ENCODE measurements around the gene SIPA1. TPM values are rescaled to one million over a fixed set of nuclear protein-coding genes. Genes with fewer than 3 reads are reported as not detected.

Gene SIPA1
- total RNA-seq, 1 experiment from 2014 or later, result 65.4 TPM

GRCh38 chr11:65662247-65662798 is 24.4 kb downstream of the SIPA1 start (continued):
- TF ChIP-seq, protein P1, sequence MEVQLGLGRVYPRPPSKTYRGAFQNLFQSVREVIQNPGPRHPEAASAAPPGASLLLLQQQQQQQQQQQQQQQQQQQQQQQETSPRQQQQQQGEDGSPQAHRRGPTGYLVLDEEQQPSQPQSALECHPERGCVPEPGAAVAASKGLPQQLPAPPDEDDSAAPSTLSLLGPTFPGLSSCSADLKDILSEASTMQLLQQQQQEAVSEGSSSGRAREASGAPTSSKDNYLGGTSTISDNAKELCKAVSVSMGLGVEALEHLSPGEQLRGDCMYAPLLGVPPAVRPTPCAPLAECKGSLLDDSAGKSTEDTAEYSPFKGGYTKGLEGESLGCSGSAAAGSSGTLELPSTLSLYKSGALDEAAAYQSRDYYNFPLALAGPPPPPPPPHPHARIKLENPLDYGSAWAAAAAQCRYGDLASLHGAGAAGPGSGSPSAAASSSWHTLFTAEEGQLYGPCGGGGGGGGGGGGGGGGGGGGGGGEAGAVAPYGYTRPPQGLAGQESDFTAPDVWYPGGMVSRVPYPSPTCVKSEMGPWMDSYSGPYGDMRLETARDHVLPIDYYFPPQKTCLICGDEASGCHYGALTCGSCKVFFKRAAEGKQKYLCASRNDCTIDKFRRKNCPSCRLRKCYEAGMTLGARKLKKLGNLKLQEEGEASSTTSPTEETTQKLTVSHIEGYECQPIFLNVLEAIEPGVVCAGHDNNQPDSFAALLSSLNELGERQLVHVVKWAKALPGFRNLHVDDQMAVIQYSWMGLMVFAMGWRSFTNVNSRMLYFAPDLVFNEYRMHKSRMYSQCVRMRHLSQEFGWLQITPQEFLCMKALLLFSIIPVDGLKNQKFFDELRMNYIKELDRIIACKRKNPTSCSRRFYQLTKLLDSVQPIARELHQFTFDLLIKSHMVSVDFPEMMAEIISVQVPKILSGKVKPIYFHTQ (CRISPR knock-in tag; IDR thresholded peaks at IDR 0.05), result no peak
- no peak for TF ChIP-seq JUN (CRISPR knock-in tag; IDR thresholded peaks at IDR 0.05)
- TF ChIP-seq ELF4 (CRISPR knock-in tag; IDR thresholded peaks at IDR 0.05; ENCODE audit: low read depth), result no peak
- no peak for TF ChIP-seq NFATC4 (CRISPR knock-in tag; IDR thresholded peaks at IDR 0.05)
- TF ChIP-seq NFYB (CRISPR knock-in tag; conservative IDR thresholded peaks at IDR 0.05; ENCODE audit: low read depth), result 0 out of 2 replicates have a peak, but pooled peaks have one; percentile 12

DNA sequence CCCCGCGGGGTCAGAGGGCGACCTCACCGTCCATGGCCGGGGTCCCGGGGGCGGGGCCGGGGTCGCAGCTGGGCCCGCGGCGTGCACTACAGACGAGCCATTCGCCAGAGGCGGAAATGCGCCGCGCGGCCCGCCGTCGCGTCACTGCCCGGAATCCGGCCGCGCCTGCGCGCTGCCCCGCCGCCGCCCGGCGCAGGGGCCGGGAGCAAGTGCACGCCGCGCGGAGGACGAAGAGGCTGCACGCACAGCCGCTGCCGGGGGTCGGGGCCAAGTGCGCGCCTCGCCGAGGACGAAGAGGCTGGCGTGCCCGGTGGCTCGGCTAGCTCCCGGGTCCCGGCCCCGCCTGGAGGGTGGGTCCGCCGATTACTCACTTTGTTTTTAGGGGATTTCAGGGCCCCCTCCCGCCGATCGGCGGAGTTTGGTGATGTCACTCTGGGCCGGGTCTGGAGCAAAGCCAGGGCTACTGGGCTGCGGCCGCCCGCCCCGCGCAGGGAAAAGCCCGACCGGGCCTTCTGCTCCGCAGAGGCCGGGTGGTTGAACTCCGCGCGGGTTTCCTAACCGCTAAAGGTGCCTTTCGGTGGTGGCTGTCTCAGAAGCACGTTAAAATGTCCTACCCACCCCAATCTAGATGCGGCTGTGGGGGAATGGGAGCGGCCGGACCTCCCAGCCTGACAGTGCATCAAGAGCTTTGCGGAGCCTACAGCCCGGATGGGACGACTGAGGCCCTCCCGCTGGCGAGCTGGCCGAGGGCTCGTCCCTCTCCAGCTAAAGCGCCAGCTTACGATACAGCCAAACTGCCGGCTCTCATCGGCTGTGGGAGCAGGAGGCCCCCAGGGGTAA is 25.1 kb downstream of the SIPA1 start, which contains the start of gene RELA:
TSS of gene RELA (minus strand) at position 118 of the 840 bp plus-strand sequence. CDS start at position 34, 84 bp downstream.
- POLR2A ChIA-PET, result interaction anchor here (0.6 to 1.9 kb wide), 9 partner anchors 10 to 868 kb away, joined by 3 to 16 read pairs (median 5); partner anchors contain the start of genes MUS81, PCNX3, RNASEH2C and SIPA1
- TF ChIP-seq TEAD1 (CRISPR knock-in tag; IDR thresholded peaks at IDR 0.05), result peak; percentile 70
- 0 out of 2 replicates have a peak, but pooled peaks have one; percentile 40 for TF ChIP-seq CBFB (CRISPR knock-in tag; IDR thresholded peaks at IDR 0.05; ENCODE audit: low read depth)
- peak; percentile 51; the same call in 1 of the 2 replicates for TF ChIP-seq TP53 (CRISPR knock-in tag; IDR thresholded peaks at IDR 0.05)
- peak; percentile 37; the same call in 1 of the 2 replicates for TF ChIP-seq HMGXB4 (CRISPR knock-in tag; IDR thresholded peaks at IDR 0.05)
- TF ChIP-seq, protein P2, sequence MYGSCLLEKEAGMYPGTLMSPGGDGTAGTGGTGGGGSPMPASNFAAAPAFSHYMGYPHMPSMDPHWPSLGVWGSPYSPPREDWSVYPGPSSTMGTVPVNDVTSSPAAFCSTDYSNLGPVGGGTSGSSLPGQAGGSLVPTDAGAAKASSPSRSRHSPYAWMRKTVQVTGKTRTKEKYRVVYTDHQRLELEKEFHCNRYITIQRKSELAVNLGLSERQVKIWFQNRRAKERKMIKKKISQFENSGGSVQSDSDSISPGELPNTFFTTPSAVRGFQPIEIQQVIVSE (CRISPR knock-in tag; IDR thresholded peaks at IDR 0.05; ENCODE audit: borderline replicate concordance), result no peak
- TF ChIP-seq, protein P3, sequence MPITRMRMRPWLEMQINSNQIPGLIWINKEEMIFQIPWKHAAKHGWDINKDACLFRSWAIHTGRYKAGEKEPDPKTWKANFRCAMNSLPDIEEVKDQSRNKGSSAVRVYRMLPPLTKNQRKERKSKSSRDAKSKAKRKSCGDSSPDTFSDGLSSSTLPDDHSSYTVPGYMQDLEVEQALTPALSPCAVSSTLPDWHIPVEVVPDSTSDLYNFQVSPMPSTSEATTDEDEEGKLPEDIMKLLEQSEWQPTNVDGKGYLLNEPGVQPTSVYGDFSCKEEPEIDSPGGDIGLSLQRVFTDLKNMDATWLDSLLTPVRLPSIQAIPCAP (CRISPR knock-in tag; IDR thresholded peaks at IDR 0.05), result no peak
- peak; percentile 64 for TF ChIP-seq SP1 (CRISPR knock-in tag; conservative IDR thresholded peaks at IDR 0.05)
- TF ChIP-seq, protein P4, sequence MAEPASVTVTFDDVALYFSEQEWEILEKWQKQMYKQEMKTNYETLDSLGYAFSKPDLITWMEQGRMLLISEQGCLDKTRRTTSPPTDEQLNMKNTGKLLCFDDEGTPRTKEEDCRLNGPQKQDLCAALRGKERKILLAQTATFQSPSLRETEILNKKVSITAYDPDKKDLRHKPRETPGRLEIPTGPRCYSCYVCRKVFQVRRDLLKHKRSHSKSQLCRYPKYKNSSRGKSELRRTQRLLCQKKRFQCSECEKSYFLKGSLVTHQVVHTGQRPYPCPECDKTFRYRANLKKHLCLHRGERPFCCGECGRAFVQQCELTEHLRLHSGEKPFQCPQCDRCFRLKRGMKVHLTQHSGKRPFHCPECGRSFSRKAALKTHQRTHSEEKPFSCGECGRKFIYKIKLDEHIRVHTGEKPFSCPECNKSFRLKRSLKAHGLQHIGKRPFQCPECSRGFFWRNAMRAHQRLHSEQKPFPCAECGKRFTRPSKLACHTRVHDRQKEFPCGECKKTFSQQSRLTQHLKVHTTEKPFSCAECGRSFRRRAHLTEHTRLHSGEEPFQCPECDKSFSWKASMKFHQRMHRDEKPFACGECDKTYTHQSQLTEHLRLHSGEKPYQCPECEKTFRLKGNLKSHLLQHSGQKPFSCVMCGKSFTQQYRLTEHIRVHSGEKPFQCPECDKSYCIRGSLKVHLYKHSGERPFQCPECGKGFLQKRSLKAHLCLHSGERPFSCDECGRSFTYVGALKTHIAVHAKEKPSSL (CRISPR knock-in tag; conservative IDR thresholded peaks at IDR 0.05), result no peak
- TF ChIP-seq, protein P5, sequence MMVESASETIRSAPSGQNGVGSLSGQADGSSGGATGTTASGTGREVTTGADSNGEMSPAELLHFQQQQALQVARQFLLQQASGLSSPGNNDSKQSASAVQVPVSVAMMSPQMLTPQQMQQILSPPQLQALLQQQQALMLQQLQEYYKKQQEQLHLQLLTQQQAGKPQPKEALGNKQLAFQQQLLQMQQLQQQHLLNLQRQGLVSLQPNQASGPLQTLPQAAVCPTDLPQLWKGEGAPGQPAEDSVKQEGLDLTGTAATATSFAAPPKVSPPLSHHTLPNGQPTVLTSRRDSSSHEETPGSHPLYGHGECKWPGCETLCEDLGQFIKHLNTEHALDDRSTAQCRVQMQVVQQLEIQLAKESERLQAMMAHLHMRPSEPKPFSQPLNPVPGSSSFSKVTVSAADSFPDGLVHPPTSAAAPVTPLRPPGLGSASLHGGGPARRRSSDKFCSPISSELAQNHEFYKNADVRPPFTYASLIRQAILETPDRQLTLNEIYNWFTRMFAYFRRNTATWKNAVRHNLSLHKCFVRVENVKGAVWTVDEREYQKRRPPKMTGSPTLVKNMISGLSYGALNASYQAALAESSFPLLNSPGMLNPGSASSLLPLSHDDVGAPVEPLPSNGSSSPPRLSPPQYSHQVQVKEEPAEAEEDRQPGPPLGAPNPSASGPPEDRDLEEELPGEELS (CRISPR knock-in tag; IDR thresholded peaks at IDR 0.05), result peak; percentile 88; the same call in 1 of the 2 replicates
- TF ChIP-seq, protein P6, sequence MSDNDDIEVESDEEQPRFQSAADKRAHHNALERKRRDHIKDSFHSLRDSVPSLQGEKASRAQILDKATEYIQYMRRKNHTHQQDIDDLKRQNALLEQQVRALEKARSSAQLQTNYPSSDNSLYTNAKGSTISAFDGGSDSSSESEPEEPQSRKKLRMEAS (CRISPR knock-in tag; IDR thresholded peaks at IDR 0.05), result peak; percentile 43; the same call in 1 of the 2 replicates
- TF ChIP-seq CREM (CRISPR knock-in tag; IDR thresholded peaks at IDR 0.05), result peak; percentile 84
- TF ChIP-seq, protein P7, sequence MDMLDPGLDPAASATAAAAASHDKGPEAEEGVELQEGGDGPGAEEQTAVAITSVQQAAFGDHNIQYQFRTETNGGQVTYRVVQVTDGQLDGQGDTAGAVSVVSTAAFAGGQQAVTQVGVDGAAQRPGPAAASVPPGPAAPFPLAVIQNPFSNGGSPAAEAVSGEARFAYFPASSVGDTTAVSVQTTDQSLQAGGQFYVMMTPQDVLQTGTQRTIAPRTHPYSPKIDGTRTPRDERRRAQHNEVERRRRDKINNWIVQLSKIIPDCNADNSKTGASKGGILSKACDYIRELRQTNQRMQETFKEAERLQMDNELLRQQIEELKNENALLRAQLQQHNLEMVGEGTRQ (CRISPR knock-in tag; IDR thresholded peaks at IDR 0.05), result peak; percentile 39; the same call in 1 of the 2 replicates
- TF ChIP-seq USF1 (CRISPR knock-in tag; IDR thresholded peaks at IDR 0.05), result peak; percentile 27; the same call in 1 of the 2 replicates
- TF ChIP-seq TEAD4 (CRISPR knock-in tag; IDR thresholded peaks at IDR 0.05), result peak; percentile 47; the same call in 1 of the 2 replicates
- TF ChIP-seq GABPB1 (CRISPR knock-in tag; IDR thresholded peaks at IDR 0.05), result peak; percentile 62; the same call in 1 of the 2 replicates
- TF ChIP-seq SOX15 (CRISPR knock-in tag; IDR thresholded peaks at IDR 0.05), result no peak
- ATAC-seq (peak; percentile 87), DNase-seq (ENCODE audit: low spot score) (peak; percentile 93)
- H3K4me3 Mint-ChIP-seq, result peak within 1 kb of the TSS; percentile 86
- peak within 1 kb of the TSS; percentile 49 for H3K27ac Mint-ChIP-seq
- peaks cover 27% of the 10 kb centered on the region for H3K36me3 Mint-ChIP-seq
- H3K9me3 Mint-ChIP-seq, result no peaks in the 10 kb centered on the region
- peaks cover 4% of the 10 kb centered on the region for H3K4me1 Mint-ChIP-seq
- CTCF ChIA-PET, result interaction anchor here (0.6 to 2.6 kb wide), 25 partner anchors 10 to 936 kb away, joined by 3 to 16 read pairs (median 4); partner anchors contain the start of genes CCDC85B, FIBP, KAT5 and MUS81
- H3K27me3 Mint-ChIP-seq (ENCODE audit: low read depth), result no peaks in the 10 kb centered on the region; the same call in 1 of the 2 replicates

Data from WTC11 (cell line).